ENCODE results near the gene HSCB. TPM values are rescaled to one million over a fixed set of nuclear protein-coding genes. Genes with fewer than 3 reads are reported as not detected.

HSCB gene
- total RNA-seq, 1 donor from 2014 or later: 13.4 TPM

GRCh38 chr22:28715611-28716010, 26.2 kb upstream of the HSCB start:
- TF ChIP-seq, protein P1, sequence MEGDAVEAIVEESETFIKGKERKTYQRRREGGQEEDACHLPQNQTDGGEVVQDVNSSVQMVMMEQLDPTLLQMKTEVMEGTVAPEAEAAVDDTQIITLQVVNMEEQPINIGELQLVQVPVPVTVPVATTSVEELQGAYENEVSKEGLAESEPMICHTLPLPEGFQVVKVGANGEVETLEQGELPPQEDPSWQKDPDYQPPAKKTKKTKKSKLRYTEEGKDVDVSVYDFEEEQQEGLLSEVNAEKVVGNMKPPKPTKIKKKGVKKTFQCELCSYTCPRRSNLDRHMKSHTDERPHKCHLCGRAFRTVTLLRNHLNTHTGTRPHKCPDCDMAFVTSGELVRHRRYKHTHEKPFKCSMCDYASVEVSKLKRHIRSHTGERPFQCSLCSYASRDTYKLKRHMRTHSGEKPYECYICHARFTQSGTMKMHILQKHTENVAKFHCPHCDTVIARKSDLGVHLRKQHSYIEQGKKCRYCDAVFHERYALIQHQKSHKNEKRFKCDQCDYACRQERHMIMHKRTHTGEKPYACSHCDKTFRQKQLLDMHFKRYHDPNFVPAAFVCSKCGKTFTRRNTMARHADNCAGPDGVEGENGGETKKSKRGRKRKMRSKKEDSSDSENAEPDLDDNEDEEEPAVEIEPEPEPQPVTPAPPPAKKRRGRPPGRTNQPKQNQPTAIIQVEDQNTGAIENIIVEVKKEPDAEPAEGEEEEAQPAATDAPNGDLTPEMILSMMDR (IDR thresholded peaks at IDR 0.05): no peak
- no peak overlapping the region for H3K4me3 Mint-ChIP-seq (ENCODE audit: unreplicated experiment)
- peaks cover 49% of the 10 kb centered on the region for H3K4me1 Mint-ChIP-seq (ENCODE audit: unreplicated experiment)
- no peaks in the 10 kb centered on the region for H3K36me3 Mint-ChIP-seq (ENCODE audit: unreplicated experiment)
- H3K27ac Mint-ChIP-seq (ENCODE audit: unreplicated experiment): peak overlapping the region; percentile 52
- H3K9me3 Mint-ChIP-seq (ENCODE audit: unreplicated experiment): no peaks in the 10 kb centered on the region
- H3K27me3 Mint-ChIP-seq (ENCODE audit: unreplicated experiment): no peaks in the 10 kb centered on the region
- no peak for DNase-seq (ENCODE audit: extremely low spot score, unreplicated experiment)

GRCh38 chr22:28716686-28717085, 25.2 kb upstream of the HSCB start:
- no peaks in the 10 kb centered on the region for H3K9me3 Mint-ChIP-seq (ENCODE audit: unreplicated experiment)
- H3K4me1 Mint-ChIP-seq (ENCODE audit: unreplicated experiment): peaks cover 38% of the 10 kb centered on the region
- TF ChIP-seq, protein P1 (IDR thresholded peaks at IDR 0.05): no peak
- no peaks in the 10 kb centered on the region for H3K27me3 Mint-ChIP-seq (ENCODE audit: unreplicated experiment)
- no peak overlapping the region for H3K4me3 Mint-ChIP-seq (ENCODE audit: unreplicated experiment)
- DNase-seq (ENCODE audit: extremely low spot score, unreplicated experiment): no peak
- H3K36me3 Mint-ChIP-seq (ENCODE audit: unreplicated experiment): no peaks in the 10 kb centered on the region
- H3K27ac Mint-ChIP-seq (ENCODE audit: unreplicated experiment): peak overlapping the region; percentile 47

DNA sequence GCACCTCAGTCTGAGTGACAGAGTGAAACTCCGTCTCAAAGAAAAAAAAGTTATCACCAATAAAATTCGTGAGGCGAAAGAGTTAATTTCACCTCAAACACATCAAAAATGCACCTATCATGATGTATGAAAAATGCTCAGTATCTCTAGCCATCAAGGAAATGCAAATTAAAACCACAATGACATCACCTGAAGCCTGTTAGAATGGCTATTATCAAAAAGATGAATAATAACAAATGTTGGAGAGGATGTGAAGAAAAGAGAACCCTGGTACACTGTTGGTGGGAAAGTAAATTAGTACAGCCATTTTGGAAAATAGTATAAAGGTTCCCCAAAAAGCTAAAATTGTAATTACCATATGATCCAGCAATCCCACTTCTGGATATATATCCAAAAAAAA, 23.8 kb upstream of the HSCB start:
- H3K27ac Mint-ChIP-seq (ENCODE audit: unreplicated experiment): peak overlapping the region; percentile 35
- DNase-seq (ENCODE audit: extremely low spot score, unreplicated experiment): no peak
- no peaks in the 10 kb centered on the region for H3K36me3 Mint-ChIP-seq (ENCODE audit: unreplicated experiment)

GRCh38 chr22:28728002-28728401, 13.8 kb upstream of the HSCB start:
- Mint-ChIP-seq H3K4me3 (ENCODE audit: unreplicated experiment) (no peak overlapping the region), H3K27me3 (ENCODE audit: unreplicated experiment) (no peaks in the 10 kb centered on the region)

More for the DNA sequence above, 23.8 kb upstream of the HSCB start:
- H3K27me3 Mint-ChIP-seq (ENCODE audit: unreplicated experiment): no peaks in the 10 kb centered on the region
- no peak overlapping the region for H3K4me3 Mint-ChIP-seq (ENCODE audit: unreplicated experiment)
- no peaks in the 10 kb centered on the region for H3K9me3 Mint-ChIP-seq (ENCODE audit: unreplicated experiment)
- peaks cover 24% of the 10 kb centered on the region for H3K4me1 Mint-ChIP-seq (ENCODE audit: unreplicated experiment)
- TF ChIP-seq, protein P1 (IDR thresholded peaks at IDR 0.05): no peak

GRCh38 chr22:28728621-28729313, 13.1 kb upstream of the HSCB start:
- H3K27ac Mint-ChIP-seq (ENCODE audit: unreplicated experiment): peak overlapping the region; percentile 27
- H3K27me3 Mint-ChIP-seq (ENCODE audit: unreplicated experiment): no peaks in the 10 kb centered on the region
- no peak for DNase-seq (ENCODE audit: extremely low spot score, unreplicated experiment)
- no peak overlapping the region for H3K4me3 Mint-ChIP-seq (ENCODE audit: unreplicated experiment)
- TF ChIP-seq, protein P1 (IDR thresholded peaks at IDR 0.05): no peak
- peaks cover 6% of the 10 kb centered on the region for H3K36me3 Mint-ChIP-seq (ENCODE audit: unreplicated experiment)
- no peaks in the 10 kb centered on the region for H3K9me3 Mint-ChIP-seq (ENCODE audit: unreplicated experiment)
- peaks cover 14% of the 10 kb centered on the region for H3K4me1 Mint-ChIP-seq (ENCODE audit: unreplicated experiment)

More at GRCh38 chr22:28728002-28728401, 13.8 kb upstream of the HSCB start:
- TF ChIP-seq, protein P1 (IDR thresholded peaks at IDR 0.05): no peak
- H3K36me3 Mint-ChIP-seq (ENCODE audit: unreplicated experiment): peaks cover 8% of the 10 kb centered on the region
- no peak for DNase-seq (ENCODE audit: extremely low spot score, unreplicated experiment)
- no peaks in the 10 kb centered on the region for H3K9me3 Mint-ChIP-seq (ENCODE audit: unreplicated experiment)
- H3K4me1 Mint-ChIP-seq (ENCODE audit: unreplicated experiment): peaks cover 14% of the 10 kb centered on the region
- no peak overlapping the region for H3K27ac Mint-ChIP-seq (ENCODE audit: unreplicated experiment)

Data from osteocyte (in vitro differentiated cells).